Activated gamma-delta T cell treated with Interleukin-2 at 50 U/mL for 16 hours (primary cell): ENCODE results near the gene HNRNPA2B1.
"Not testable (repeated sequence)": the region's sequence is repeated elsewhere in the genome, so short reads cannot be mapped to it uniquely, and the experiment has no call there.

Source experiments
- DNase-seq: peaks from one replicate; pipeline ENCODE4 v3.0.0-alpha.2; 2020

HNRNPA2B1 gene

GRCh38 chr7:26160896-26161295, 39.6 kb downstream of the HNRNPA2B1 start:
- DNase-seq: no peak

- DNase-seq: no peak
Measured at GRCh38 chr7:26159243-26159642, 41.3 kb downstream of the HNRNPA2B1 start.

- no peak for DNase-seq
Measured at GRCh38 chr7:26157520-26158105, 42.9 kb downstream of the HNRNPA2B1 start.

GRCh38 chr7:26156451-26157420, 43.8 kb downstream of the HNRNPA2B1 start:
- peak; percentile 34 for DNase-seq

- no peak for DNase-seq
Measured at GRCh38 chr7:26155531-26156375, 44.8 kb downstream of the HNRNPA2B1 start.

GRCh38 chr7:26153823-26154783, 46.4 kb downstream of the HNRNPA2B1 start:
- DNase-seq: no peak

- DNase-seq: no peak
Measured at GRCh38 chr7:26153241-26153822, 47.2 kb downstream of the HNRNPA2B1 start.

- peak; percentile 29 for DNase-seq
Measured at GRCh38 chr7:26152782-26153240, 47.7 kb downstream of the HNRNPA2B1 start.

GRCh38 chr7:26151953-26152781, 48.4 kb downstream of the HNRNPA2B1 start, which contains the start of gene NFE2L3:
Gene NFE2L3 (plus strand): TSS chr7:26152198. CDS start chr7:26152499, 301 bp downstream.
- peak; percentile 77 for DNase-seq

GRCh38 chr7:26151650-26151952, 48.9 kb downstream of the HNRNPA2B1 start:
- no peak for DNase-seq

GRCh38 chr7:26151096-26151495, 49.5 kb downstream of the HNRNPA2B1 start:
- DNase-seq: no peak

- no peak for DNase-seq
Measured at GRCh38 chr7:26149391-26149977, 51.1 kb downstream of the HNRNPA2B1 start.

- not testable (repeated sequence) for DNase-seq
Measured at GRCh38 chr7:26148307-26148700, 52.2 kb downstream of the HNRNPA2B1 start.

- DNase-seq: not testable (repeated sequence)
Measured at GRCh38 chr7:26147646-26148306, 52.8 kb downstream of the HNRNPA2B1 start.

- no peak for DNase-seq
Measured at GRCh38 chr7:26147030-26147429, 53.5 kb downstream of the HNRNPA2B1 start.

GRCh38 chr7:26145238-26145637, 55.3 kb downstream of the HNRNPA2B1 start:
- DNase-seq: no peak

- DNase-seq: no peak
Measured at GRCh38 chr7:26144184-26145080, 56.1 kb downstream of the HNRNPA2B1 start.

- DNase-seq: no peak
Measured at GRCh38 chr7:26143298-26144048, 57.1 kb downstream of the HNRNPA2B1 start.
